GM18858 (cell line): ENCODE measurements around the gene KCNMA1.

ENCODE experiments used
- ATAC-seq: cut with Tn5 transposase; IDR thresholded peaks from one replicate; pipeline ENCODE4 v1.9.1; 2021; ENCODE audit not compliant: unreplicated experiment

The KCNMA1 gene

GRCh38 chr10:77563638-77564270, 73.9 kb downstream of the KCNMA1 start:
- no peak for ATAC-seq

- ATAC-seq: no peak
Observed at GRCh38 chr10:77562742-77563141, 74.9 kb downstream of the KCNMA1 start.

- ATAC-seq: no peak
Observed at GRCh38 chr10:77561991-77562390, 75.6 kb downstream of the KCNMA1 start.

- ATAC-seq: no peak
Observed at GRCh38 chr10:77560471-77560870, 77.1 kb downstream of the KCNMA1 start.

GRCh38 chr10:77560052-77560451, 77.6 kb downstream of the KCNMA1 start:
- no peak for ATAC-seq

GRCh38 chr10:77556990-77557601, 80.5 kb downstream of the KCNMA1 start:
- no peak for ATAC-seq

GRCh38 chr10:77555591-77556212, 81.9 kb downstream of the KCNMA1 start:
- no peak for ATAC-seq

GRCh38 chr10:77554996-77555397, 82.6 kb downstream of the KCNMA1 start:
- ATAC-seq: no peak

- ATAC-seq: no peak
Observed at GRCh38 chr10:77553966-77554365, 83.6 kb downstream of the KCNMA1 start.

- no peak for ATAC-seq
Observed at GRCh38 chr10:77553311-77553710, 84.3 kb downstream of the KCNMA1 start.

- no peak for ATAC-seq
Observed at GRCh38 chr10:77552252-77552651, 85.4 kb downstream of the KCNMA1 start.

- no peak for ATAC-seq
Observed at GRCh38 chr10:77550378-77550777, 87.2 kb downstream of the KCNMA1 start.

- no peak for ATAC-seq
Observed at GRCh38 chr10:77548671-77549070, 88.9 kb downstream of the KCNMA1 start.

GRCh38 chr10:77548157-77548556, 89.5 kb downstream of the KCNMA1 start:
- no peak for ATAC-seq

GRCh38 chr10:77547307-77548050, 90.1 kb downstream of the KCNMA1 start:
- no peak for ATAC-seq

- ATAC-seq: no peak
Observed at GRCh38 chr10:77546042-77546441, 91.6 kb downstream of the KCNMA1 start.

GRCh38 chr10:77545585-77545984, 92.0 kb downstream of the KCNMA1 start:
- ATAC-seq: no peak

- no peak for ATAC-seq
Observed at GRCh38 chr10:77544617-77545016, 93.0 kb downstream of the KCNMA1 start.

- ATAC-seq: no peak
Observed at GRCh38 chr10:77542710-77543259, 94.8 kb downstream of the KCNMA1 start.

- no peak for ATAC-seq
Observed at GRCh38 chr10:77541944-77542343, 95.7 kb downstream of the KCNMA1 start.

GRCh38 chr10:77541247-77541646, 96.4 kb downstream of the KCNMA1 start:
- no peak for ATAC-seq
